ENCODE data around the gene KCNB1. TPM values are rescaled to one million over a fixed set of nuclear protein-coding genes. Genes with fewer than 3 reads are reported as not detected.

The KCNB1 gene
- total and polyA plus RNA-seq, 2 of the 4 experiments (the other 2 are of a cell fraction), result 0.05 TPM; not detected in 1

- Histone ChIP-seq H3K4me3 (ENCODE audit: insufficient read depth, low read depth, low read length) (no peak overlapping the region), H3K4ac (ENCODE audit: low read depth, low read length) (no peak overlapping the region), H3K36me3 (ENCODE audit: control insufficient read depth, insufficient read depth, low read length) (no peaks in the 10 kb centered on the region), H3K23ac (ENCODE audit: low read depth, low read length) (no peak overlapping the region), H3K27me3 (ENCODE audit: control insufficient read depth, insufficient read depth, low read length) (peaks cover 36% of the 10 kb centered on the region), H3K18ac (ENCODE audit: low read depth, low read length) (no peak overlapping the region), H4K8ac (ENCODE audit: low read depth in 2 of 2, low read length in 2 of 2) (no peak overlapping the region), H4K5ac (ENCODE audit: low read depth, low read length) (no peak overlapping the region), H2BK120ac (ENCODE audit: low read depth, low read length) (no peak overlapping the region), H2BK20ac (ENCODE audit: low read depth, low read length) (no peak overlapping the region), H2AK9ac (replicated peaks; ENCODE audit: low read depth, low read length, poor library complexity) (no peak overlapping the region), H4K91ac (ENCODE audit: insufficient read depth, low read depth, low read length) (no peak overlapping the region), H4K20me1 (ENCODE audit: insufficient read depth, low read length) (no peaks in the 10 kb centered on the region), H3K4me2 (ENCODE audit: low read depth, low read length) (no peak overlapping the region), H3K9me1 (ENCODE audit: insufficient read depth, low read length) (no peaks in the 10 kb centered on the region), H2AK5ac (ENCODE audit: low read depth, low read length) (no peak overlapping the region), H3K9ac (ENCODE audit: low read depth, low read length) (no peak overlapping the region), H2BK5ac (ENCODE audit: low read depth, low read length, poor library complexity, severe bottlenecking) (no peak overlapping the region), H2BK15ac (ENCODE audit: low read depth, low read length) (no peak overlapping the region), H3K4me1 (ENCODE audit: control insufficient read depth, insufficient read depth, low read length) (no peaks in the 10 kb centered on the region), H3K14ac (replicated peaks; ENCODE audit: low read depth, low read length) (no peak overlapping the region), H3K79me1 (ENCODE audit: low read depth in 1 of 2, low read length in 2 of 2) (no peaks in the 10 kb centered on the region), H3K56ac (ENCODE audit: extremely low read depth, insufficient read depth, low read length) (no peak overlapping the region), H2AFZ (replicated peaks; ENCODE audit: low read length, poor library complexity) (no peak overlapping the region), H3K9me3 (ENCODE audit: control insufficient read depth, insufficient read depth, low read length) (peaks cover 3% of the 10 kb centered on the region; the same call in 1 of the 2 replicates), H3K27ac (ENCODE audit: insufficient read depth, low read length) (no peak overlapping the region)
- POLR2A ChIA-PET (ENCODE audit: unreplicated experiment), result no interaction called here
- in situ Hi-C loops (cut with MboI; ENCODE audit: low sequenced_read_pairs) (no loop called here), dilution Hi-C loops (cut with HindIII; ENCODE audit: low sequenced_read_pairs, unreplicated experiment) (no loop called here), intact Hi-C loops (cut with micrococcal nuclease) (no loop called here)
- no peak for ATAC-seq (ENCODE audit: low read depth)
- DNase-seq, result no peak
- WGBS, 2 experiments (ENCODE audit: extremely low coverage in 2 of 2, insufficient read length in 1 of 2), result 40% methylated on average over 1 of the region's 5 CpGs; no CpG with 5 or more reads in 1 of the 2 experiments
- no TSS peak for BruUV-seq (replicated peaks)
- CTCF ChIA-PET, result no interaction called here
- TF ChIP-seq, protein P1, sequence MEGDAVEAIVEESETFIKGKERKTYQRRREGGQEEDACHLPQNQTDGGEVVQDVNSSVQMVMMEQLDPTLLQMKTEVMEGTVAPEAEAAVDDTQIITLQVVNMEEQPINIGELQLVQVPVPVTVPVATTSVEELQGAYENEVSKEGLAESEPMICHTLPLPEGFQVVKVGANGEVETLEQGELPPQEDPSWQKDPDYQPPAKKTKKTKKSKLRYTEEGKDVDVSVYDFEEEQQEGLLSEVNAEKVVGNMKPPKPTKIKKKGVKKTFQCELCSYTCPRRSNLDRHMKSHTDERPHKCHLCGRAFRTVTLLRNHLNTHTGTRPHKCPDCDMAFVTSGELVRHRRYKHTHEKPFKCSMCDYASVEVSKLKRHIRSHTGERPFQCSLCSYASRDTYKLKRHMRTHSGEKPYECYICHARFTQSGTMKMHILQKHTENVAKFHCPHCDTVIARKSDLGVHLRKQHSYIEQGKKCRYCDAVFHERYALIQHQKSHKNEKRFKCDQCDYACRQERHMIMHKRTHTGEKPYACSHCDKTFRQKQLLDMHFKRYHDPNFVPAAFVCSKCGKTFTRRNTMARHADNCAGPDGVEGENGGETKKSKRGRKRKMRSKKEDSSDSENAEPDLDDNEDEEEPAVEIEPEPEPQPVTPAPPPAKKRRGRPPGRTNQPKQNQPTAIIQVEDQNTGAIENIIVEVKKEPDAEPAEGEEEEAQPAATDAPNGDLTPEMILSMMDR (conservative IDR thresholded peaks at IDR 0.05; ENCODE audit: low read depth, low read length), result no peak
- TF ChIP-seq CEBPB (IDR thresholded peaks at IDR 0.05; ENCODE audit: low read depth, low read length) (no peak), RCOR1 (IDR thresholded peaks at IDR 0.05; ENCODE audit: insufficient replicate concordance, low read length) (no peak), SMC3 (IDR thresholded peaks at IDR 0.05; ENCODE audit: low read depth, low read length) (no peak), FOS (IDR thresholded peaks at IDR 0.05; ENCODE audit: low read depth, low read length) (no peak)
Measured at GRCh38 chr20:49496553-49497397, 14.3 kb upstream of the KCNB1 start.

Measured in IMR-90 (cell line).